ENCODE measurements around the gene MYO7A. TPM values are rescaled to one million over a fixed set of nuclear protein-coding genes. Genes with fewer than 3 reads are reported as not detected.
A peak's percentile ranks its signal among the peaks of the same experiment; 100 is the strongest.

The MYO7A gene
- total RNA-seq, 1 donor from 2014 or later: not detected

GRCh38 chr11:77233011-77233410 lies 105.0 kb downstream of the MYO7A start:
- Mint-ChIP-seq H3K36me3 (ENCODE audit: unreplicated experiment) (no peaks in the 10 kb centered on the region), H3K9me3 (ENCODE audit: unreplicated experiment) (no peaks in the 10 kb centered on the region), H3K27ac (ENCODE audit: unreplicated experiment) (no peak overlapping the region), H3K4me3 (ENCODE audit: unreplicated experiment) (no peak overlapping the region), H3K4me1 (ENCODE audit: unreplicated experiment) (no peaks in the 10 kb centered on the region), H3K27me3 (ENCODE audit: unreplicated experiment) (peaks cover 20% of the 10 kb centered on the region)
- DNase-seq (ENCODE audit: extremely low spot score, unreplicated experiment): no peak
- TF ChIP-seq, protein P1, sequence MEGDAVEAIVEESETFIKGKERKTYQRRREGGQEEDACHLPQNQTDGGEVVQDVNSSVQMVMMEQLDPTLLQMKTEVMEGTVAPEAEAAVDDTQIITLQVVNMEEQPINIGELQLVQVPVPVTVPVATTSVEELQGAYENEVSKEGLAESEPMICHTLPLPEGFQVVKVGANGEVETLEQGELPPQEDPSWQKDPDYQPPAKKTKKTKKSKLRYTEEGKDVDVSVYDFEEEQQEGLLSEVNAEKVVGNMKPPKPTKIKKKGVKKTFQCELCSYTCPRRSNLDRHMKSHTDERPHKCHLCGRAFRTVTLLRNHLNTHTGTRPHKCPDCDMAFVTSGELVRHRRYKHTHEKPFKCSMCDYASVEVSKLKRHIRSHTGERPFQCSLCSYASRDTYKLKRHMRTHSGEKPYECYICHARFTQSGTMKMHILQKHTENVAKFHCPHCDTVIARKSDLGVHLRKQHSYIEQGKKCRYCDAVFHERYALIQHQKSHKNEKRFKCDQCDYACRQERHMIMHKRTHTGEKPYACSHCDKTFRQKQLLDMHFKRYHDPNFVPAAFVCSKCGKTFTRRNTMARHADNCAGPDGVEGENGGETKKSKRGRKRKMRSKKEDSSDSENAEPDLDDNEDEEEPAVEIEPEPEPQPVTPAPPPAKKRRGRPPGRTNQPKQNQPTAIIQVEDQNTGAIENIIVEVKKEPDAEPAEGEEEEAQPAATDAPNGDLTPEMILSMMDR (IDR thresholded peaks at IDR 0.05): no peak

- H3K4me1 Mint-ChIP-seq (ENCODE audit: unreplicated experiment): no peaks in the 10 kb centered on the region
- peaks cover 13% of the 10 kb centered on the region for H3K9me3 Mint-ChIP-seq (ENCODE audit: unreplicated experiment)
- no peak overlapping the region for H3K4me3 Mint-ChIP-seq (ENCODE audit: unreplicated experiment)
- no peaks in the 10 kb centered on the region for H3K27me3 Mint-ChIP-seq (ENCODE audit: unreplicated experiment)
- H3K36me3 Mint-ChIP-seq (ENCODE audit: unreplicated experiment): peaks cover 3% of the 10 kb centered on the region
- H3K27ac Mint-ChIP-seq (ENCODE audit: unreplicated experiment): no peak overlapping the region
- TF ChIP-seq, protein P1 (IDR thresholded peaks at IDR 0.05): no peak
- no peak for DNase-seq (ENCODE audit: extremely low spot score, unreplicated experiment)
Observed at GRCh38 chr11:77236901-77237300, 108.9 kb downstream of the MYO7A start.

DNA sequence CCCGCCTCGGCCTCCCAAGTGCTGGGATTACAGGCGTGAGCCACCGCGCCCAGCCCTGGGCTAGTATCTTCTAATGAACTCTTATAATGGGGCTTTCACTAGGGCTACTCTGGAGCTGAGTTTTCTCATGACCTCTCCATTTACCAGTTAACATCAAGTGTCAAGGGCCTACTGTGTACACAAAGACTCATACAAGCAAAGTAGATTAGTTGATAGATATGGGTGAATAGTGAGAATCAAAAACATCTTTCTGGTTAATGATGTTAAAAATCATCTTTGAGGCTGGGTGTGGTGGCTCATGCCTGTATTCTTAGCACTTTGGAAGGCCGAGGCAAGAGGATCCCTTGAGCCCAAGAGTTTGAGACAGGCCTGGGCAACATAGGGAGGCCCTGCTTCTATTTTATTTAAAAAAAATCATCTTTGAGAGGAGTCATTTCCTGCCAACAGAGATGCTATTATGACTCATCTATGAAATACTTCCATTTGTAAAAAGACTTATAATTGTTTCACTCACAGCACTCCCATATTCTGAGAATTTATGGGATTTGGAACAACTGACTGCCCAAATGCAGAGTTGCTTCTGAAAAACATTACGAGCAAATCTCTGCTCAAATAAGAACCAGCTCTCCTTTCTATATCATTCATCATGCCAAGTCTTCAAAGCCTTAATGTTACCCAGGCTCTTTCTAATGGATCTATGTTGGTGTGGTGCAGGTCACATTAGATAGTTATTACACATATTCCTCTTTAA lies 116.4 kb downstream of the MYO7A start:
- Mint-ChIP-seq H3K27ac (ENCODE audit: unreplicated experiment) (peak overlapping the region; percentile 93), H3K9me3 (ENCODE audit: unreplicated experiment) (peaks cover 13% of the 10 kb centered on the region), H3K36me3 (ENCODE audit: unreplicated experiment) (peaks cover 3% of the 10 kb centered on the region), H3K4me3 (ENCODE audit: unreplicated experiment) (no peak overlapping the region), H3K27me3 (ENCODE audit: unreplicated experiment) (no peaks in the 10 kb centered on the region), H3K4me1 (ENCODE audit: unreplicated experiment) (peaks cover 16% of the 10 kb centered on the region)
- DNase-seq (ENCODE audit: extremely low spot score, unreplicated experiment): no peak
- TF ChIP-seq, protein P1 (IDR thresholded peaks at IDR 0.05): no peak

- H3K4me3 Mint-ChIP-seq (ENCODE audit: unreplicated experiment): no peak overlapping the region
- H3K36me3 Mint-ChIP-seq (ENCODE audit: unreplicated experiment): peaks cover 4% of the 10 kb centered on the region
- H3K27me3 Mint-ChIP-seq (ENCODE audit: unreplicated experiment): no peaks in the 10 kb centered on the region
- DNase-seq (ENCODE audit: extremely low spot score, unreplicated experiment): no peak
- H3K9me3 Mint-ChIP-seq (ENCODE audit: unreplicated experiment): peaks cover 8% of the 10 kb centered on the region
- peaks cover 11% of the 10 kb centered on the region for H3K4me1 Mint-ChIP-seq (ENCODE audit: unreplicated experiment)
- TF ChIP-seq, protein P1 (IDR thresholded peaks at IDR 0.05): no peak
- no peak overlapping the region for H3K27ac Mint-ChIP-seq (ENCODE audit: unreplicated experiment)
Observed at GRCh38 chr11:77249427-77249826, 121.4 kb downstream of the MYO7A start.

- peaks cover 4% of the 10 kb centered on the region for H3K36me3 Mint-ChIP-seq (ENCODE audit: unreplicated experiment)
- H3K27ac Mint-ChIP-seq (ENCODE audit: unreplicated experiment): no peak overlapping the region
- H3K9me3 Mint-ChIP-seq (ENCODE audit: unreplicated experiment): peaks cover 8% of the 10 kb centered on the region
- H3K4me3 Mint-ChIP-seq (ENCODE audit: unreplicated experiment): no peak overlapping the region
- no peak for DNase-seq (ENCODE audit: extremely low spot score, unreplicated experiment)
- TF ChIP-seq, protein P1 (IDR thresholded peaks at IDR 0.05): no peak
- no peaks in the 10 kb centered on the region for H3K27me3 Mint-ChIP-seq (ENCODE audit: unreplicated experiment)
- H3K4me1 Mint-ChIP-seq (ENCODE audit: unreplicated experiment): peaks cover 3% of the 10 kb centered on the region
Observed at GRCh38 chr11:77250881-77251640, 123.0 kb downstream of the MYO7A start.
